ENCODE measurements around the gene DNAJC18. TPM values are rescaled to one million over a fixed set of nuclear protein-coding genes. Genes with fewer than 3 reads are reported as not detected.

Gene DNAJC18
- total RNA-seq, 1 experiment from 2014 or later = 6.7 TPM

- CTCF ChIA-PET = interaction anchor here (0.5 to 1.3 kb wide), 5 partner anchors 9 to 1012 kb away, joined by 3 to 7 read pairs (median 4); partner anchors contain the start of genes SPATA24 and STING1
- no TSS peak for BruUV-seq (replicated peaks)
- no peak for TF ChIP-seq CTCF (IDR thresholded peaks at IDR 0.05; ENCODE audit: unreplicated experiment)
- H3K36me3 Mint-ChIP-seq (ENCODE audit: insufficient read depth, unreplicated experiment) = peaks cover 11% of the 10 kb centered on the region
- intact Hi-C loops (cut with micrococcal nuclease; ENCODE audit: unreplicated experiment) = no loop called here
- H3K9me3 Mint-ChIP-seq (ENCODE audit: low read depth, unreplicated experiment) = no peaks in the 10 kb centered on the region
- peak overlapping the region; percentile 93 for H3K4me3 Mint-ChIP-seq (ENCODE audit: low read depth, unreplicated experiment)
- DNase-seq = no peak
- H3K27me3 Mint-ChIP-seq (ENCODE audit: unreplicated experiment) = peaks cover 21% of the 10 kb centered on the region
- peaks cover 18% of the 10 kb centered on the region for H3K4me1 Mint-ChIP-seq (ENCODE audit: low read depth, unreplicated experiment)
- no peak overlapping the region for H3K27ac Mint-ChIP-seq (ENCODE audit: unreplicated experiment)
Observed at GRCh38 chr5:139438707-139439012, 665 bp downstream of the DNAJC18 start.

GRCh38 chr5:139435676-139436075 lies 3.6 kb downstream of the DNAJC18 start:
- no peaks in the 10 kb centered on the region for H3K27me3 Mint-ChIP-seq (ENCODE audit: unreplicated experiment)
- no TSS peak for BruUV-seq (replicated peaks)
- CTCF ChIA-PET = no interaction called here
- TF ChIP-seq CTCF (IDR thresholded peaks at IDR 0.05; ENCODE audit: unreplicated experiment) = no peak
- no peak overlapping the region for H3K27ac Mint-ChIP-seq (ENCODE audit: unreplicated experiment)
- no peak for DNase-seq
- H3K4me3 Mint-ChIP-seq (ENCODE audit: low read depth, unreplicated experiment) = no peak overlapping the region
- H3K4me1 Mint-ChIP-seq (ENCODE audit: low read depth, unreplicated experiment) = peaks cover 18% of the 10 kb centered on the region
- H3K36me3 Mint-ChIP-seq (ENCODE audit: insufficient read depth, unreplicated experiment) = peaks cover 11% of the 10 kb centered on the region
- intact Hi-C loops (cut with micrococcal nuclease; ENCODE audit: unreplicated experiment) = no loop called here
- no peaks in the 10 kb centered on the region for H3K9me3 Mint-ChIP-seq (ENCODE audit: low read depth, unreplicated experiment)

GRCh38 chr5:139431706-139432105 lies 7.6 kb downstream of the DNAJC18 start:
- BruUV-seq (replicated peaks) = no TSS peak
- Mint-ChIP-seq H3K27ac (ENCODE audit: unreplicated experiment) (no peak overlapping the region), H3K27me3 (ENCODE audit: unreplicated experiment) (no peaks in the 10 kb centered on the region), H3K4me1 (ENCODE audit: low read depth, unreplicated experiment) (no peaks in the 10 kb centered on the region), H3K9me3 (ENCODE audit: low read depth, unreplicated experiment) (no peaks in the 10 kb centered on the region), H3K36me3 (ENCODE audit: insufficient read depth, unreplicated experiment) (no peaks in the 10 kb centered on the region), H3K4me3 (ENCODE audit: low read depth, unreplicated experiment) (no peak overlapping the region)
- CTCF ChIA-PET = no interaction called here
- DNase-seq = no peak
- intact Hi-C loops (cut with micrococcal nuclease; ENCODE audit: unreplicated experiment) = no loop called here
- TF ChIP-seq CTCF (IDR thresholded peaks at IDR 0.05; ENCODE audit: unreplicated experiment) = no peak

GRCh38 chr5:139430015-139430414 lies 9.3 kb downstream of the DNAJC18 start:
- no peak overlapping the region for H3K27ac Mint-ChIP-seq (ENCODE audit: unreplicated experiment)
- H3K4me3 Mint-ChIP-seq (ENCODE audit: low read depth, unreplicated experiment) = no peak overlapping the region
- no peaks in the 10 kb centered on the region for H3K9me3 Mint-ChIP-seq (ENCODE audit: low read depth, unreplicated experiment)
- no peaks in the 10 kb centered on the region for H3K27me3 Mint-ChIP-seq (ENCODE audit: unreplicated experiment)
- CTCF ChIA-PET = interaction anchor here (0.7 kb wide), 1 partner anchor 9 kb away, joined by 3 read pairs; no protein-coding TSS in a partner anchor
- no peak for TF ChIP-seq CTCF (IDR thresholded peaks at IDR 0.05; ENCODE audit: unreplicated experiment)
- DNase-seq = no peak
- no peaks in the 10 kb centered on the region for H3K4me1 Mint-ChIP-seq (ENCODE audit: low read depth, unreplicated experiment)
- no TSS peak for BruUV-seq (replicated peaks)
- intact Hi-C loops (cut with micrococcal nuclease; ENCODE audit: unreplicated experiment) = no loop called here
- no peaks in the 10 kb centered on the region for H3K36me3 Mint-ChIP-seq (ENCODE audit: insufficient read depth, unreplicated experiment)
